ENCODE results near the gene PARD3B. TPM values are rescaled to one million over a fixed set of nuclear protein-coding genes. Genes with fewer than 3 reads are reported as not detected.
"Not testable (repeated sequence)": the region's sequence is repeated elsewhere in the genome, so short reads cannot be mapped to it uniquely, and the experiment has no call there.

PARD3B gene
- total RNA-seq, 1 experiment from 2014 or later: 6.4 TPM

DNA sequence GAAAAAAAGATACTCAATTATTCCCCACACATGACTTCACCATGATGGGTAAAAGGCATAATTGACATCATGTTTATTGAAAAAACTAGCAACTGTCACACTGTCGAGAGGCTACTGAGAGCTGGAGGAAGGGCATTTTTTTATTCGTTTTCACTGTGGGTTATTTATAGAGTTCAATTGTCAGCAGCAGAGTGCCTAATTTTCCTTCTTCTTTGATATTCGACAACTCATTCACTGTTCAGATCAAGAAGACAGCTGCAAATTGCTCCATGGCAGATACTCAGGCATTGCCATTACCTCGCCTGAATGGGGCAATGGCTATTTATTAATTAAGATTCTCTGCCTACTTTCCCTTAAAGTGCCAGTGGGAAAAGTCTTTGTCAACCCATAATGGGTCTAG, 939.5 kb downstream of the PARD3B start:
- no peak overlapping the region for H3K4me3 Mint-ChIP-seq
- no peaks in the 10 kb centered on the region for H3K27me3 Mint-ChIP-seq (ENCODE audit: low read depth)
- no peak overlapping the region for H2BK12ac ChIP-seq (ENCODE audit: insufficient read length, low read depth, low read length)
- no peak overlapping the region for H3K14ac ChIP-seq (ENCODE audit: insufficient read depth, low read length)
- no peak overlapping the region for H3K27ac ChIP-seq (ENCODE audit: insufficient read length, low read depth, low read length)
- H2BK120ac ChIP-seq (ENCODE audit: low read depth, low read length, poor library complexity, severe bottlenecking): no peak overlapping the region
- H3K9me3 ChIP-seq (ENCODE audit: control insufficient read depth, low read depth, low read length): no peaks in the 10 kb centered on the region
- no peak overlapping the region for H4K91ac ChIP-seq (ENCODE audit: insufficient read length, low read depth, low read length)
- no peak overlapping the region for H3T11ph ChIP-seq (ENCODE audit: low read length)
- TF ChIP-seq, protein P1, sequence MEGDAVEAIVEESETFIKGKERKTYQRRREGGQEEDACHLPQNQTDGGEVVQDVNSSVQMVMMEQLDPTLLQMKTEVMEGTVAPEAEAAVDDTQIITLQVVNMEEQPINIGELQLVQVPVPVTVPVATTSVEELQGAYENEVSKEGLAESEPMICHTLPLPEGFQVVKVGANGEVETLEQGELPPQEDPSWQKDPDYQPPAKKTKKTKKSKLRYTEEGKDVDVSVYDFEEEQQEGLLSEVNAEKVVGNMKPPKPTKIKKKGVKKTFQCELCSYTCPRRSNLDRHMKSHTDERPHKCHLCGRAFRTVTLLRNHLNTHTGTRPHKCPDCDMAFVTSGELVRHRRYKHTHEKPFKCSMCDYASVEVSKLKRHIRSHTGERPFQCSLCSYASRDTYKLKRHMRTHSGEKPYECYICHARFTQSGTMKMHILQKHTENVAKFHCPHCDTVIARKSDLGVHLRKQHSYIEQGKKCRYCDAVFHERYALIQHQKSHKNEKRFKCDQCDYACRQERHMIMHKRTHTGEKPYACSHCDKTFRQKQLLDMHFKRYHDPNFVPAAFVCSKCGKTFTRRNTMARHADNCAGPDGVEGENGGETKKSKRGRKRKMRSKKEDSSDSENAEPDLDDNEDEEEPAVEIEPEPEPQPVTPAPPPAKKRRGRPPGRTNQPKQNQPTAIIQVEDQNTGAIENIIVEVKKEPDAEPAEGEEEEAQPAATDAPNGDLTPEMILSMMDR (conservative IDR thresholded peaks at IDR 0.05): no peak
- no peak overlapping the region for H3K23ac ChIP-seq (ENCODE audit: insufficient read length, low read depth, low read length)
- no peak overlapping the region for H3K9ac ChIP-seq (ENCODE audit: extremely low read depth, insufficient read length, low read length)
- H3K79me2 ChIP-seq (ENCODE audit: insufficient read depth, low read length): no peaks in the 10 kb centered on the region
- H3K23me2 ChIP-seq (ENCODE audit: insufficient read length, low read depth, low read length, poor library complexity, severe bottlenecking): no peaks in the 10 kb centered on the region
- DNase-seq: no peak
- H3K56ac ChIP-seq (ENCODE audit: insufficient read length, low read depth, low read length): no peak overlapping the region
- H2AFZ ChIP-seq (ENCODE audit: low read length): no peak overlapping the region
- no peak overlapping the region for H2BK20ac ChIP-seq (ENCODE audit: low read depth, low read length, poor library complexity, severe bottlenecking)
- no peak overlapping the region for H4K5ac ChIP-seq (ENCODE audit: insufficient read length, low read depth, low read length)
- H3K18ac ChIP-seq (ENCODE audit: insufficient read length, low read depth, low read length): no peak overlapping the region
- H3K9me3 Mint-ChIP-seq: peaks cover 0 to 2% of the 10 kb centered on the region in 2 experiments; a peak in 3 of 5 replicates
- H2BK5ac ChIP-seq (ENCODE audit: insufficient read length, low read length): no peak overlapping the region
- no peak overlapping the region for H3K4me2 ChIP-seq (ENCODE audit: insufficient read depth, insufficient read length, low read length)
- peaks cover 0 to 3% of the 10 kb centered on the region in 2 experiments; a peak in 3 of 4 replicates for H3K4me1 Mint-ChIP-seq
- H2AK5ac ChIP-seq (ENCODE audit: insufficient read length, low read length): no peak overlapping the region
- peaks cover 15% of the 10 kb centered on the region; the same call in 1 of the 2 replicates for H3K4me1 ChIP-seq (ENCODE audit: insufficient read depth, low read length)
- no peak overlapping the region for H2BK15ac ChIP-seq (ENCODE audit: low read depth, low read length)
- H3K36me3 Mint-ChIP-seq (ENCODE audit: insufficient read depth in 1 of 3, low read depth in 3 of 3): peaks cover 0 to 4% (median 0%) of the 10 kb centered on the region in 3 experiments; a peak in 3 of 7 replicates
- no peak overlapping the region for H3K4ac ChIP-seq (ENCODE audit: low read depth, low read length)
- H4K8ac ChIP-seq (replicated peaks; ENCODE audit: insufficient read length, low read depth, low read length): no peak overlapping the region
- H3K27ac Mint-ChIP-seq: peak overlapping the region in 1 of 3 experiments; percentile 22; a peak in 4 of 7 replicates
- no peaks in the 10 kb centered on the region for H3K27me3 ChIP-seq (ENCODE audit: insufficient read depth, low read length)
- no CpG with 5 or more reads among the region's 4 CpGs for WGBS (ENCODE audit: extremely low coverage, insufficient read length, low lambda C conversion rate)
- no peaks in the 10 kb centered on the region for H3K79me1 ChIP-seq (ENCODE audit: insufficient read depth, low read depth, low read length, poor library complexity, severe bottlenecking)
- H4K20me1 ChIP-seq (ENCODE audit: control insufficient read depth, insufficient read depth, insufficient read length): no peaks in the 10 kb centered on the region

DNA sequence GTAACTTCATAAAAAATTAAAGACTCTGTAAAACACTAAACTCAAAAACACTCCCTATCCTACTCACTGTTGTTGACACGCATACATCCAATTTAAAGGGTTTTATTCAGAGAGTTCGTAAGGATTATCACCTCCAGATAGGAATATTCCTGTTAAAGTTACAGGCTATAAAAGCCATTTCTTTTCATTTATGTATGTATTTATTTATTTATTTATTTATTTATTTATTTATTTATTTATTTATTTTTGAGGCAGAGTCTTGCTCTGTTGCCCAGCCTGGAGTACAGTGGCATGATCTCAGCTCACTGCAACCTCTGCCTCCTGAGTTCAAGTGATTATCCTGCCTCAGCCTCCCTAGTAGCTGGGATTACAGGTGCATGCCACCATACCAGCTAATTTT, 948.3 kb downstream of the PARD3B start:
- not testable (repeated sequence) for H4K91ac ChIP-seq (ENCODE audit: insufficient read length, low read depth, low read length); H3K27ac Mint-ChIP-seq; H3K23ac ChIP-seq (ENCODE audit: insufficient read length, low read depth, low read length); H3T11ph ChIP-seq (ENCODE audit: low read length); H3K4me3 Mint-ChIP-seq; H3K79me1 ChIP-seq (ENCODE audit: insufficient read depth, low read depth, low read length, poor library complexity, severe bottlenecking); H3K79me2 ChIP-seq (ENCODE audit: insufficient read depth, low read length); H3K9me3 ChIP-seq (ENCODE audit: control insufficient read depth, low read depth, low read length); H2BK5ac ChIP-seq (ENCODE audit: insufficient read length, low read length); H3K14ac ChIP-seq (ENCODE audit: insufficient read depth, low read length); H4K8ac ChIP-seq (replicated peaks; ENCODE audit: insufficient read length, low read depth, low read length); H3K4me1 ChIP-seq (ENCODE audit: insufficient read depth, low read length); H3K56ac ChIP-seq (ENCODE audit: insufficient read length, low read depth, low read length); H3K23me2 ChIP-seq (ENCODE audit: insufficient read length, low read depth, low read length, poor library complexity, severe bottlenecking); H3K18ac ChIP-seq (ENCODE audit: insufficient read length, low read depth, low read length); H3K27me3 ChIP-seq (ENCODE audit: insufficient read depth, low read length); H2BK15ac ChIP-seq (ENCODE audit: low read depth, low read length); H3K27me3 Mint-ChIP-seq (ENCODE audit: low read depth); H3K4ac ChIP-seq (ENCODE audit: low read depth, low read length); H3K4me2 ChIP-seq (ENCODE audit: insufficient read depth, insufficient read length, low read length); DNase-seq; H2BK12ac ChIP-seq (ENCODE audit: insufficient read length, low read depth, low read length); H2BK120ac ChIP-seq (ENCODE audit: low read depth, low read length, poor library complexity, severe bottlenecking); H2AFZ ChIP-seq (ENCODE audit: low read length); H3K9ac ChIP-seq (ENCODE audit: extremely low read depth, insufficient read length, low read length); H4K5ac ChIP-seq (ENCODE audit: insufficient read length, low read depth, low read length); H3K27ac ChIP-seq (ENCODE audit: insufficient read length, low read depth, low read length); H4K20me1 ChIP-seq (ENCODE audit: control insufficient read depth, insufficient read depth, insufficient read length); H2BK20ac ChIP-seq (ENCODE audit: low read depth, low read length, poor library complexity, severe bottlenecking); H2AK5ac ChIP-seq (ENCODE audit: insufficient read length, low read length)
- peaks cover 20 to 28% of the 10 kb centered on the region in 2 experiments for H3K4me1 Mint-ChIP-seq
- H3K36me3 Mint-ChIP-seq (ENCODE audit: insufficient read depth in 1 of 3, low read depth in 3 of 3): peaks cover 5 to 11% (median 5%) of the 10 kb centered on the region in 3 experiments; a peak in 4 of 7 replicates
- WGBS (ENCODE audit: extremely low coverage, insufficient read length, low lambda C conversion rate): no CpG with 5 or more reads among the region's 2 CpGs
- H3K9me3 Mint-ChIP-seq: peaks cover 12% of the 10 kb centered on the region in 2 experiments

Measured in H9 (cell line).